ENCODE data around the gene ACOT8.

Gene ACOT8

DNA sequence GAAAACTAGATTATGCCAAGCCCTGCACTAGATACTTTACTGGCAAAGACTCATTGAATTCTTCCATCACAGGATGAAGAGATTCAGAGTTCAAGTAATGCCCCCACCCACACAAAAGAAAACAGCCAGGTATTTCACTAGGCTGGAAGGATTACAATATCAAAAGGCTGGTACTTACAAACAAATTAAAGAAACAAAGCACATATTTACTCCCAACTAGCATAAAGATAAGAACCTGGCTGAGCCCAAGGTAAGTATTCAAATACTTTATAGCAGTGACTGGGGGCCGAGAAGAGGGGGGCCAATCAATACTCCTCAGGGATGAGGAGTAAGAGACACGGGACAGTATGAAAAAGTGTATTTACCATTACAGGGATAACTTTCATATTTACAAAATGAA, 3.7 kb downstream of the ACOT8 start:
- TF ChIP-seq, protein P1, sequence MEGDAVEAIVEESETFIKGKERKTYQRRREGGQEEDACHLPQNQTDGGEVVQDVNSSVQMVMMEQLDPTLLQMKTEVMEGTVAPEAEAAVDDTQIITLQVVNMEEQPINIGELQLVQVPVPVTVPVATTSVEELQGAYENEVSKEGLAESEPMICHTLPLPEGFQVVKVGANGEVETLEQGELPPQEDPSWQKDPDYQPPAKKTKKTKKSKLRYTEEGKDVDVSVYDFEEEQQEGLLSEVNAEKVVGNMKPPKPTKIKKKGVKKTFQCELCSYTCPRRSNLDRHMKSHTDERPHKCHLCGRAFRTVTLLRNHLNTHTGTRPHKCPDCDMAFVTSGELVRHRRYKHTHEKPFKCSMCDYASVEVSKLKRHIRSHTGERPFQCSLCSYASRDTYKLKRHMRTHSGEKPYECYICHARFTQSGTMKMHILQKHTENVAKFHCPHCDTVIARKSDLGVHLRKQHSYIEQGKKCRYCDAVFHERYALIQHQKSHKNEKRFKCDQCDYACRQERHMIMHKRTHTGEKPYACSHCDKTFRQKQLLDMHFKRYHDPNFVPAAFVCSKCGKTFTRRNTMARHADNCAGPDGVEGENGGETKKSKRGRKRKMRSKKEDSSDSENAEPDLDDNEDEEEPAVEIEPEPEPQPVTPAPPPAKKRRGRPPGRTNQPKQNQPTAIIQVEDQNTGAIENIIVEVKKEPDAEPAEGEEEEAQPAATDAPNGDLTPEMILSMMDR (IDR thresholded peaks at IDR 0.05): no peak

- TF ChIP-seq, protein P1 (IDR thresholded peaks at IDR 0.05): no peak
Observed at GRCh38 chr20:45852326-45852725, 4.9 kb downstream of the ACOT8 start.

- TF ChIP-seq, protein P1 (IDR thresholded peaks at IDR 0.05): no peak
Observed at GRCh38 chr20:45851501-45851900, 5.7 kb downstream of the ACOT8 start.

GRCh38 chr20:45850926-45851325, 6.3 kb downstream of the ACOT8 start:
- TF ChIP-seq, protein P1 (IDR thresholded peaks at IDR 0.05): no peak

DNA sequence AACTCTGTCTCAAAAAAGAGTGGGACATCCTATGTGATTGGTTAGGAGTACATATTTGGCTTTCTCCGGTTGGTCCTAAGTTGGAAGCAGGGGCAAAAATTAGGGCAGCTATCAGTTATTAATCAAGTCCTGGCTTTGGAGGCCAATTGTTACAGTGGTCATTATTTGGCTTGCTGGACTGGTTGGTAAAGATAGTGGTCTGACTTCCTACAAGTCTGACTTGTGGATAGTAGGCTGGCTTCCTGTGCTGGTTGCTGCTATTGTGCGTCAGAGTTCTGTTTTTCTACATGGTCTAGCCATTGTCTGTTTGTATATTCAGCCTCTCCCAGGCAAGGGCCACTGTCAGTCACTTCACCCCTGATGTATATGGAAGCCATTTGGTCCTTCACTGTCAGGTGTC, 7.0 kb downstream of the ACOT8 start:
- TF ChIP-seq, protein P1 (IDR thresholded peaks at IDR 0.05): no peak

GRCh38 chr20:45848969-45849582, 8.1 kb downstream of the ACOT8 start:
- TF ChIP-seq, protein P1 (IDR thresholded peaks at IDR 0.05): no peak

GRCh38 chr20:45848421-45848820, 8.8 kb downstream of the ACOT8 start:
- TF ChIP-seq, protein P1 (IDR thresholded peaks at IDR 0.05): no peak

GRCh38 chr20:45845452-45845851, 11.7 kb downstream of the ACOT8 start:
- TF ChIP-seq, protein P1 (IDR thresholded peaks at IDR 0.05): no peak

Measured in LNCAP (cell line).